HepG2 (cell line): ENCODE data around the gene CCDC170. TPM values are rescaled to one million over a fixed set of nuclear protein-coding genes. Genes with fewer than 3 reads are reported as not detected.

Experiments
- CREBL2 ChIP-seq: sonication (generic); formaldehyde crosslinking; IDR thresholded peaks from 2 replicates; pipeline ENCODE4 v1.8.1; 2023; ENCODE audit warnings: missing genetic modification reagents, mild to moderate bottlenecking, borderline replicate concordance
- EHMT2 ChIP-seq: fragments of 200-600 bp; sonication (generic); IDR thresholded peaks from 2 replicates; pipeline ENCODE4 v1.7.0; 2017; ENCODE audit warnings: antibody characterized with exemption, low read depth, low read length, borderline replicate concordance
- ERF ChIP-seq: IDR thresholded peaks from 2 replicates; pipeline ENCODE4 v1.6.1; 2018; ENCODE audit warnings: missing biosample characterization, missing genetic modification reagents
- FOXA1 ChIP-seq, 2 experiments: fragments of 450-650 bp in 1 of 2; sonication (generic) in 1 of 2; formaldehyde crosslinking in 1 of 2; IDR thresholded peaks; 2 replicates each; pipeline versions ENCODE4 v1.4.0 to v1.6.1; 2016 to 2020; ENCODE audit warnings: missing genetic modification reagents in 1 of 2
- GABPA ChIP-seq, 2 experiments: IDR thresholded peaks; 2 replicates each; pipeline ENCODE4 v1.6.1; 2011 to 2016; ENCODE audit warnings: low read depth in 2 of 2, low read length in 1 of 2, missing biosample characterization in 1 of 2, missing genetic modification characterization in 1 of 2
- ISX ChIP-seq: sonication (generic); formaldehyde crosslinking; conservative IDR thresholded peaks from 2 replicates; pipeline ENCODE4 v1.5.0; 2020; ENCODE audit warnings: missing genetic modification reagents
- KLF12 ChIP-seq: sonication (generic); formaldehyde crosslinking; IDR thresholded peaks from 2 replicates; pipeline ENCODE4 v1.4.0; 2020; ENCODE audit warnings: missing genetic modification reagents, borderline replicate concordance
- MAF1 ChIP-seq: sonication (generic); formaldehyde crosslinking; IDR thresholded peaks from 2 replicates; pipeline ENCODE4 v1.5.0; 2020; ENCODE audit warnings: missing genetic modification reagents, borderline replicate concordance
- MLX ChIP-seq: IDR thresholded peaks from 2 replicates; pipeline ENCODE4 v1.6.1; 2016
- MXI1 ChIP-seq: IDR thresholded peaks from 3 replicates; pipeline ENCODE4 v1.6.1; 2012; ENCODE audit warnings: low read depth, low read length, inconsistent platforms, borderline replicate concordance
- RNF2 ChIP-seq: fragments of 450-650 bp; conservative IDR thresholded peaks from 2 replicates; pipeline ENCODE4 v1.6.1; 2016; ENCODE audit warnings: low read depth
- SMAD3 ChIP-seq: sonication (generic); formaldehyde crosslinking; IDR thresholded peaks from 2 replicates; pipeline ENCODE4 v1.4.0; 2020; ENCODE audit warnings: missing genetic modification reagents
- TBP ChIP-seq: sonication (generic); formaldehyde crosslinking; IDR thresholded peaks from 2 replicates; pipeline ENCODE4 v1.5.0; 2020; ENCODE audit warnings: missing genetic modification reagents
- WIZ ChIP-seq: sonication (generic); formaldehyde crosslinking; IDR thresholded peaks from 2 replicates; pipeline ENCODE4 v1.5.1; 2020; ENCODE audit warnings: mild to moderate bottlenecking, missing genetic modification reagents
- XRCC5 ChIP-seq: fragments of 200-400 bp; formaldehyde crosslinking; optimal IDR thresholded peaks from 2 replicates; pipeline ENCODE3; 2017; ENCODE audit warnings: mild to moderate bottlenecking, low read length
- ZMYM4 ChIP-seq: sonication (generic); formaldehyde crosslinking; IDR thresholded peaks from 2 replicates; pipeline ENCODE4 v1.8.1; 2023; ENCODE audit warnings: mild to moderate bottlenecking, missing genetic modification reagents
- ZNF263 ChIP-seq: sonication (generic); formaldehyde crosslinking; IDR thresholded peaks from 2 replicates; pipeline ENCODE4 v1.4.0; 2020; ENCODE audit warnings: missing genetic modification reagents
- ZNF281 ChIP-seq: sonication (generic); formaldehyde crosslinking; IDR thresholded peaks from 2 replicates; pipeline ENCODE4 v1.4.0; 2020; ENCODE audit warnings: missing genetic modification reagents, borderline replicate concordance
- ZNF496 ChIP-seq: sonication (generic); formaldehyde crosslinking; IDR thresholded peaks from 2 replicates; pipeline ENCODE4 v1.8.1; 2023; ENCODE audit warnings: mild to moderate bottlenecking, moderate library complexity, missing genetic modification reagents; ENCODE audit not compliant: insufficient replicate concordance
- ZNF644 ChIP-seq: IDR thresholded peaks from 2 replicates; pipeline ENCODE4 v1.6.1; 2016; ENCODE audit warnings: low read depth
- ZNF652 ChIP-seq: IDR thresholded peaks from 2 replicates; pipeline ENCODE4 v1.6.1; 2016; ENCODE audit warnings: low read depth, borderline replicate concordance
- ZNF678 ChIP-seq: sonication (generic); formaldehyde crosslinking; IDR thresholded peaks from 2 replicates; pipeline ENCODE4 v1.4.0; 2020; ENCODE audit warnings: mild to moderate bottlenecking, missing genetic modification reagents
- ZSCAN30 ChIP-seq: sonication (generic); formaldehyde crosslinking; IDR thresholded peaks from 2 replicates; pipeline ENCODE4 v1.5.0; 2020; ENCODE audit warnings: mild to moderate bottlenecking, missing genetic modification reagents
- polyA plus RNA-seq, 8 experiments: library from polyadenylated mRNA; depleted of rRNA in 3 of 8; stranded (reverse) in 7 of 8; unstranded in 1 of 8; fragments of >200 nt; fragmentation: Illumina TruSeq in 4 of 8; extraction: Trizol in 4 of 8; gene quantifications; 2 replicates each; pipeline versions ENCODE4 v1.2.1 to v1.2.3, GENCODE V29; 2011 to 2016; ENCODE audit warnings: low read depth in 4 of 8, missing spikeins in 1 of 8, mixed read lengths in 1 of 8; ENCODE audit not compliant: insufficient read depth in 1 of 8
- total RNA-seq, 5 experiments: library from RNA; depleted of rRNA; stranded (reverse); fragments of >200 nt; fragmentation: Illumina TruSeq; extraction: Trizol; gene quantifications; 2 replicates each; pipeline ENCODE4 v1.2.3, GENCODE V29; 2016; ENCODE audit warnings: low read depth in 1 of 5
- TF ChIP-seq, protein P1 (sequence below): sonication (generic); formaldehyde crosslinking; IDR thresholded peaks from 2 replicates; pipeline ENCODE4 v1.4.0; 2020; ENCODE audit warnings: missing genetic modification reagents, low read depth, mild to moderate bottlenecking, borderline replicate concordance
- TF ChIP-seq, protein P2 (sequence below): sonication (generic); formaldehyde crosslinking; IDR thresholded peaks from 2 replicates; pipeline ENCODE4 v1.5.0; 2020; ENCODE audit warnings: missing genetic modification reagents

The CCDC170 gene
- total and polyA plus RNA-seq, 2 of the 13 experiments (the other 11 are each of a cell fraction or from before 2014, with no cell fraction given), result 0.90 to 5.1 TPM

DNA sequence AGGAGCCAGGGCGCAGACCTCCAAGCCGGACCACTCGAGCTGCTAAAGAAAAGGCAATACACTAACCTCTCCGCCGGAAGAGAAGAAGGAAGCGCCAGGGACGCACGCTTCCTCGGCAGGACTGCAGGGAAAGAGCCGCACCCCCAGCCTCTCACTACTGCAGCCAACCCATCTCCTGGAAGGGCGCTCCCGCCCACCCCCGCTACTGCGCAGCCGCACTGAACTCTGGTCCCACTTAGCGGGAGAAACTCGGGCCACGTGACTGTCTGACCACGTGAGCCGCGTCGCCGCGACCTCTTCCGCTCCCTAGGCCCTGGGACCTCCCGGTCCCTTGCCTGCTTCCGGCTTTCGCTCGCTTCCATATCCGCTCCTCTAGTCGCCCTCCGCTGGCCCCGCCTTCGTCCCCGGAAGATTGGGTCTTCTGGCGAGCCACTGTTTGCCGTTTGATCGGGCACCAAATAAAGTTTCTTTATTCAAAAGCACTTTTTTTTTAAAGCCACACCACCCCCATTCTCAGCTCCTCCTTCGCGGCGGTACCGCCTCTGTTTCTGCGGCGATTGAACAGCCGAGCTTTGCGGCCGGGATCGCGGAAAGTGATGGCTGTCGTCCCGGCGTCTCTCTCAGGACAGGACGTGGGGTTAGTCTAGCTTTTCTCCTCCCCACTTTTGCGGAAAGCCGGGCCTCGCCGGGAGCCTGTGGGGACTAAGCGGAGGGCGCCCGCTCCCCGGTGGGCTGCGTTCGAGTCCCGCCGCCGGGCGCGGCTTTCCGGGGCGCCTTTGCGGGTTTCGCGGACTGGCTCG, 41.7 kb upstream of the CCDC170 start, which contains the start of gene RMND1 (continued):
- TF ChIP-seq ZNF281 (CRISPR knock-in tag), result peak; percentile 88
- peak; percentile 99 for TF ChIP-seq ZMYM4 (CRISPR knock-in tag)
- TF ChIP-seq ZNF652 (CRISPR knock-in tag), result no peak
- TF ChIP-seq EHMT2, result no peak
- TF ChIP-seq ZNF496 (CRISPR knock-in tag), result no peak
- no peak for TF ChIP-seq ZSCAN30
- TF ChIP-seq XRCC5, result peak; percentile 90
- peak; percentile 93 for TF ChIP-seq RNF2
- TF ChIP-seq, protein P1, sequence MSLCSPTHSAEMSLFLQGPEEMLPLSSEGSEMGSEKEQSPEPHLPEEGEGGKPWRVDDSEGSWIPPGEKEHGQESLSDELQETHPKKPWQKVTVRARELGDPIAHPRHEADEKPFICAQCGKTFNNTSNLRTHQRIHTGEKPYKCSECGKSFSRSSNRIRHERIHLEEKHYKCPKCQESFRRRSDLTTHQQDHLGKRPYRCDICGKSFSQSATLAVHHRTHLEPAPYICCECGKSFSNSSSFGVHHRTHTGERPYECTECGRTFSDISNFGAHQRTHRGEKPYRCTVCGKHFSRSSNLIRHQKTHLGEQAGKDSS (CRISPR knock-in tag), result 0 out of 2 replicates have a peak, but pooled peaks have one; percentile 53
- no peak; the same call in 1 of the 2 replicates for TF ChIP-seq CREBL2
- TF ChIP-seq KLF12 (CRISPR knock-in tag), result peak; percentile 96
- TF ChIP-seq TBP, result 0 out of 2 replicates have a peak, but pooled peaks have one; percentile 72
- TF ChIP-seq MAF1 (CRISPR knock-in tag), result peak; percentile 96
- TF ChIP-seq ZNF678, result no peak
- TF ChIP-seq FOXA1 (IDR thresholded peaks at IDR 0.05), result no peak
- peak; percentile 46 for TF ChIP-seq FOXA1 (CRISPR knock-in tag; IDR thresholded peaks at IDR 0.05)
- TF ChIP-seq, protein P2, sequence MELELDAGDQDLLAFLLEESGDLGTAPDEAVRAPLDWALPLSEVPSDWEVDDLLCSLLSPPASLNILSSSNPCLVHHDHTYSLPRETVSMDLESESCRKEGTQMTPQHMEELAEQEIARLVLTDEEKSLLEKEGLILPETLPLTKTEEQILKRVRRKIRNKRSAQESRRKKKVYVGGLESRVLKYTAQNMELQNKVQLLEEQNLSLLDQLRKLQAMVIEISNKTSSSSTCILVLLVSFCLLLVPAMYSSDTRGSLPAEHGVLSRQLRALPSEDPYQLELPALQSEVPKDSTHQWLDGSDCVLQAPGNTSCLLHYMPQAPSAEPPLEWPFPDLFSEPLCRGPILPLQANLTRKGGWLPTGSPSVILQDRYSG (CRISPR knock-in tag), result peak; percentile 96
- peak; percentile 74 for TF ChIP-seq ZNF263
- TF ChIP-seq ZNF644 (CRISPR knock-in tag), result no peak
- TF ChIP-seq GABPA (IDR thresholded peaks at IDR 0.05; ENCODE audit: low read depth, low read length), result peak; percentile 91
- TF ChIP-seq GABPA (CRISPR knock-in tag; IDR thresholded peaks at IDR 0.05; ENCODE audit: low read depth), result peak; percentile 99
- TF ChIP-seq ISX, result peak; percentile 97
- TF ChIP-seq MXI1, result peak; percentile 93
- TF ChIP-seq MLX (CRISPR knock-in tag), result peak; percentile 93
- TF ChIP-seq WIZ (CRISPR knock-in tag), result no peak; the same call in 1 of the 2 replicates
- TF ChIP-seq ERF (CRISPR knock-in tag), result peak; percentile 99
- peak; percentile 95 for TF ChIP-seq SMAD3 (CRISPR knock-in tag)
